ENCODE measurements around the gene SENP6.

SENP6 gene

DNA sequence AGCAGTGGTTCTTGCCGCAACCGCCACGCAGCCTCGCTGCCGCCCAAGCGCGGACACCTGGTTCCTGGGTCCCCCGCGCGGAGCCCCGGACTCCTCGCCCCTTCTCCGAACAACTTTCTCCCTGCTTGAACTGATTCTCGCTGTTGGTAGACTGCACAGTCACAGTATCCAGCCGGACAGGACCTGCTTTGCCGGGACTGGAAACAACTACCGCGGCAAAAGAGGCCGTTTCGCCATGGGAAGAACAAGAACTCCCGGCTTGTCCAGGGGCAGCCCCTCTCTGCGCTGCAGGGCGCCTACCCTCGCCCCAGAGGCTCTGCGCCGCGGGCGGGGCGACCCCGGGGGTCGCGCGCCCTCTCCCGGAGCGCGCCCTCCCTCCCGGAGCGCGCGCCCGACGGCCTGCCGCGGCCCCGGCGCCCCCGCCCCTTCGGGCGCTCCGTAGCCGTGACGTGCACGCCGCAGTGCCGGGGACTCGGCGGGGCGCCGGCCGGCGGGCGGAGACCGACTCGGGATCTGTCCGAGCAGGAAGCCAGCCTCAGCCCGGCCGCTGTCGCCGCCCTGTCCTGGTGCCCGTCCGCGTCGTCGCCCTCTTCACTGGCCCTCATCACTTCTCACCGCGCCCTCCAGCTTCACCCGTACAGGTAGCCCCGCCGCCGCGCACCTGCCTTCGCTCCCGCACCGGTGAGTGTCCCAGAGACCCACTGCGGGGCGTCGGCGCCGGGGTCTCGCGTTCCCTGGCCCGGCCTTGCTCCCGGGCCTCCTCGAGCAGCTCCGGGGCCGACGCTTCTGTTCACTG, 147.3 kb downstream of the SENP6 start, which contains the start of gene MYO6 (continued):
- TF ChIP-seq ZNF626 (tag by site-specific recombination; IDR thresholded peaks at IDR 0.05) = no peak
- TF ChIP-seq GLI2 (tag by site-specific recombination; IDR thresholded peaks at IDR 0.05; ENCODE audit: borderline replicate concordance, low read depth) = no peak
- TF ChIP-seq ZFP37 (tag by site-specific recombination; IDR thresholded peaks at IDR 0.05) = peak; percentile 79
- TF ChIP-seq ZNF138 (tag by site-specific recombination; IDR thresholded peaks at IDR 0.05; ENCODE audit: borderline replicate concordance) = no peak
- 0 out of 2 replicates have a peak, but pooled peaks have one; percentile 8 for TF ChIP-seq KLF10 (tag by site-specific recombination; IDR thresholded peaks at IDR 0.05)
- TF ChIP-seq, protein P1, sequence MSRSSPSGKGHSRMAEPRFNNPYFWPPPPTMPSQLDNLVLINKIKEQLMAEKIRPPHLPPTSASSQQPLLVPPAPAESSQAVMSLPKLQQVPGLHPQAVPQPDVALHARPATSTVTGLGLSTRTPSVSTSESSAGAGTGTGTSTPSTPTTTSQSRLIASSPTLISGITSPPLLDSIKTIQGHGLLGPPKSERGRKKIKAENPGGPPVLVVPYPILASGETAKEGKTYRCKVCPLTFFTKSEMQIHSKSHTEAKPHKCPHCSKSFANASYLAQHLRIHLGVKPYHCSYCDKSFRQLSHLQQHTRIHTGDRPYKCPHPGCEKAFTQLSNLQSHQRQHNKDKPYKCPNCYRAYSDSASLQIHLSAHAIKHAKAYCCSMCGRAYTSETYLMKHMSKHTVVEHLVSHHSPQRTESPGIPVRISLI (tag by site-specific recombination; IDR thresholded peaks at IDR 0.05) = no peak
- no peak for TF ChIP-seq ZNF211 (tag by site-specific recombination; IDR thresholded peaks at IDR 0.05; ENCODE audit: low read depth)
- peak; percentile 67 for TF ChIP-seq ZIC2 (tag by site-specific recombination; IDR thresholded peaks at IDR 0.05)
- peak; percentile 13; the same call in 1 of the 2 replicates for TF ChIP-seq ZNF843 (tag by site-specific recombination; IDR thresholded peaks at IDR 0.05)
- peak; percentile 15; the same call in 1 of the 2 replicates for TF ChIP-seq ZNF660 (tag by site-specific recombination; IDR thresholded peaks at IDR 0.05)
- TF ChIP-seq ZNF837 (tag by site-specific recombination; IDR thresholded peaks at IDR 0.05) = peak; percentile 58; the same call in 1 of the 2 replicates
- no peak for TF ChIP-seq ZNF169 (tag by site-specific recombination; IDR thresholded peaks at IDR 0.05)
- no peak for TF ChIP-seq ZNF654 (tag by site-specific recombination; IDR thresholded peaks at IDR 0.05; ENCODE audit: low read depth)
- TF ChIP-seq ZNF677 (tag by site-specific recombination; IDR thresholded peaks at IDR 0.05) = no peak
- TF ChIP-seq, protein P2, sequence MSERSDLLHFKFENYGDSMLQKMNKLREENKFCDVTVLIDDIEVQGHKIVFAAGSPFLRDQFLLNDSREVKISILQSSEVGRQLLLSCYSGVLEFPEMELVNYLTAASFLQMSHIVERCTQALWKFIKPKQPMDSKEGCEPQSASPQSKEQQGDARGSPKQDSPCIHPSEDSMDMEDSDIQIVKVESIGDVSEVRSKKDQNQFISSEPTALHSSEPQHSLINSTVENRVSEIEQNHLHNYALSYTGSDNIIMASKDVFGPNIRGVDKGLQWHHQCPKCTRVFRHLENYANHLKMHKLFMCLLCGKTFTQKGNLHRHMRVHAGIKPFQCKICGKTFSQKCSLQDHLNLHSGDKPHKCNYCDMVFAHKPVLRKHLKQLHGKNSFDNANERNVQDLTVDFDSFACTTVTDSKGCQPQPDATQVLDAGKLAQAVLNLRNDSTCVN (tag by site-specific recombination; optimal IDR thresholded peaks at IDR 0.05) = peak; percentile 94
- TF ChIP-seq ZNF248 (tag by site-specific recombination; IDR thresholded peaks at IDR 0.05) = no peak
- 0 out of 2 replicates have a peak, but pooled peaks have one; percentile 31 for TF ChIP-seq KLF1 (tag by site-specific recombination; IDR thresholded peaks at IDR 0.05)
- TF ChIP-seq ZNF791 (tag by site-specific recombination; IDR thresholded peaks at IDR 0.05) = no peak
- TF ChIP-seq, protein P3, sequence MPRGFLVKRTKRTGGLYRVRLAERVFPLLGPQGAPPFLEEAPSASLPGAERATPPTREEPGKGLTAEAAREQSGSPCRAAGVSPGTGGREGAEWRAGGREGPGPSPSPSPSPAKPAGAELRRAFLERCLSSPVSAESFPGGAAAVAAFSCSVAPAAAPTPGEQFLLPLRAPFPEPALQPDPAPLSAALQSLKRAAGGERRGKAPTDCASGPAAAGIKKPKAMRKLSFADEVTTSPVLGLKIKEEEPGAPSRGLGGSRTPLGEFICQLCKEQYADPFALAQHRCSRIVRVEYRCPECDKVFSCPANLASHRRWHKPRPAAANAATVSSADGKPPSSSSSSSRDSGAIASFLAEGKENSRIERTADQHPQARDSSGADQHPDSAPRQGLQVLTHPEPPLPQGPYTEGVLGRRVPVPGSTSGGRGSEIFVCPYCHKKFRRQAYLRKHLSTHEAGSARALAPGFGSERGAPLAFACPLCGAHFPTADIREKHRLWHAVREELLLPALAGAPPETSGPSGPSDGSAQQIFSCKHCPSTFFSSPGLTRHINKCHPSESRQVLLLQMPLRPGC (tag by site-specific recombination; IDR thresholded peaks at IDR 0.05) = peak; percentile 71; the same call in 1 of the 2 replicates
- TF ChIP-seq ZNF629 (tag by site-specific recombination; IDR thresholded peaks at IDR 0.05) = peak; percentile 32; the same call in 1 of the 2 replicates
- TF ChIP-seq SCRT2 (tag by site-specific recombination; IDR thresholded peaks at IDR 0.05) = no peak
- TF ChIP-seq, protein P4, sequence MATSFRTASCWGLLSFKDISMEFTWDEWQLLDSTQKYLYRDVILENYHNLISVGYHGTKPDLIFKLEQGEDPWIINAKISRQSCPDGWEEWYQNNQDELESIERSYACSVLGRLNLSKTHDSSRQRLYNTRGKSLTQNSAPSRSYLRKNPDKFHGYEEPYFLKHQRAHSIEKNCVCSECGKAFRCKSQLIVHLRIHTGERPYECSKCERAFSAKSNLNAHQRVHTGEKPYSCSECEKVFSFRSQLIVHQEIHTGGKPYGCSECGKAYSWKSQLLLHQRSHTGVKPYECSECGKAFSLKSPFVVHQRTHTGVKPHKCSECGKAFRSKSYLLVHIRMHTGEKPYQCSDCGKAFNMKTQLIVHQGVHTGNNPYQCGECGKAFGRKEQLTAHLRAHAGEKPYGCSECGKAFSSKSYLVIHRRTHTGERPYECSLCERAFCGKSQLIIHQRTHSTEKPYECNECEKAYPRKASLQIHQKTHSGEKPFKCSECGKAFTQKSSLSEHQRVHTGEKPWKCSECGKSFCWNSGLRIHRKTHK (tag by site-specific recombination; IDR thresholded peaks at IDR 0.05) = no peak
- no peak; the same call in 1 of the 2 replicates for TF ChIP-seq IKZF3 (tag by site-specific recombination; IDR thresholded peaks at IDR 0.05)
- peak; percentile 20; the same call in 1 of the 2 replicates for TF ChIP-seq KLF8 (tag by site-specific recombination; IDR thresholded peaks at IDR 0.05)
- TF ChIP-seq, protein P5, sequence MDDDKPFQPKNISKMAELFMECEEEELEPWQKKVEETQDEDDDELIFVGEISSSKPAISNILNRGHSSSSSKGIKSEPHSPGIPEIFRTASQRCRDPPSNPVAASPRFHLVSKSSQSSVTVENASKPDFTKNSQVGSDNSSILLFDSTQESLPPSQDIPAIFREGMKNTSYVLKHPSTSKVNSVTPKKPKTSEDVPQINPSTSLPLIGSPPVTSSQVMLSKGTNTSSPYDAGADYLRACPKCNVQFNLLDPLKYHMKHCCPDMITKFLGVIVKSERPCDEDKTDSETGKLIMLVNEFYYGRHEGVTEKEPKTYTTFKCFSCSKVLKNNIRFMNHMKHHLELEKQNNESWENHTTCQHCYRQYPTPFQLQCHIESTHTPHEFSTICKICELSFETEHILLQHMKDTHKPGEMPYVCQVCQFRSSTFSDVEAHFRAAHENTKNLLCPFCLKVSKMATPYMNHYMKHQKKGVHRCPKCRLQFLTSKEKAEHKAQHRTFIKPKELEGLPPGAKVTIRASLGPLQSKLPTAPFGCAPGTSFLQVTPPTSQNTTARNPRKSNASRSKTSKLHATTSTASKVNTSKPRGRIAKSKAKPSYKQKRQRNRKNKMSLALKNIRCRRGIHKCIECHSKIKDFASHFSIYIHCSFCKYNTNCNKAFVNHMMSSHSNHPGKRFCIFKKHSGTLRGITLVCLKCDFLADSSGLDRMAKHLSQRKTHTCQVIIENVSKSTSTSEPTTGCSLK (tag by site-specific recombination; IDR thresholded peaks at IDR 0.05) = no peak
- TF ChIP-seq ZNF239 (tag by site-specific recombination; IDR thresholded peaks at IDR 0.05) = no peak
- no peak for TF ChIP-seq ZNF544 (tag by site-specific recombination; IDR thresholded peaks at IDR 0.05)
- TF ChIP-seq KLF9 (tag by site-specific recombination; IDR thresholded peaks at IDR 0.05; ENCODE audit: low read depth) = peak; percentile 39; the same call in 1 of the 2 replicates
- no peak for TF ChIP-seq KLF16 (tag by site-specific recombination; IDR thresholded peaks at IDR 0.05)
- TF ChIP-seq, protein P6, sequence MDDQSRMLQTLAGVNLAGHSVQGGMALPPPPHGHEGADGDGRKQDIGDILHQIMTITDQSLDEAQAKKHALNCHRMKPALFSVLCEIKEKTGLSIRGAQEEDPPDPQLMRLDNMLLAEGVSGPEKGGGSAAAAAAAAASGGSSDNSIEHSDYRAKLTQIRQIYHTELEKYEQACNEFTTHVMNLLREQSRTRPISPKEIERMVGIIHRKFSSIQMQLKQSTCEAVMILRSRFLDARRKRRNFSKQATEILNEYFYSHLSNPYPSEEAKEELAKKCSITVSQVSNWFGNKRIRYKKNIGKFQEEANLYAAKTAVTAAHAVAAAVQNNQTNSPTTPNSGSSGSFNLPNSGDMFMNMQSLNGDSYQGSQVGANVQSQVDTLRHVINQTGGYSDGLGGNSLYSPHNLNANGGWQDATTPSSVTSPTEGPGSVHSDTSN (CRISPR knock-in tag; IDR thresholded peaks at IDR 0.05) = peak; percentile 75; the same call in 1 of the 2 replicates
- TF ChIP-seq ZNF311 (tag by site-specific recombination; IDR thresholded peaks at IDR 0.05; ENCODE audit: borderline replicate concordance) = no peak

All from HEK293 (cell line).